ENCODE data around the gene RPL37A.

The RPL37A gene

GRCh38 chr2:216478151-216478550, 20.5 kb upstream of the RPL37A start:
- Histone ChIP-seq H3K4me3 (ENCODE audit: low read depth in 1 of 2, low read length in 2 of 2) (no peak overlapping the region), H3K27ac (ENCODE audit: low read length) (no peak overlapping the region), H3K9me3 (ENCODE audit: insufficient read depth, low read length, severe bottlenecking) (no peaks in the 10 kb centered on the region), H4K20me1 (ENCODE audit: insufficient read depth, low read length) (no peaks in the 10 kb centered on the region), H3K27me3 (ENCODE audit: insufficient read depth, low read length, poor library complexity) (no peaks in the 10 kb centered on the region), H2AFZ (ENCODE audit: low read depth, low read length) (no peak overlapping the region), H3K4me2 (ENCODE audit: insufficient read depth, low read length) (no peak overlapping the region), H3K9ac (ENCODE audit: low read depth, low read length) (no peak overlapping the region), H3K36me3 (ENCODE audit: insufficient read depth, low read length) (peaks cover 67% of the 10 kb centered on the region), H3K4me1 (ENCODE audit: insufficient read depth, low read length) (peaks cover 4% of the 10 kb centered on the region; the same call in 1 of the 2 replicates), H3K79me2 (ENCODE audit: insufficient read depth, low read length) (no peaks in the 10 kb centered on the region)
- ATAC-seq (ENCODE audit: insufficient read depth, low read depth) = no peak
- no peak for DNase-seq
- TF ChIP-seq, protein P1, sequence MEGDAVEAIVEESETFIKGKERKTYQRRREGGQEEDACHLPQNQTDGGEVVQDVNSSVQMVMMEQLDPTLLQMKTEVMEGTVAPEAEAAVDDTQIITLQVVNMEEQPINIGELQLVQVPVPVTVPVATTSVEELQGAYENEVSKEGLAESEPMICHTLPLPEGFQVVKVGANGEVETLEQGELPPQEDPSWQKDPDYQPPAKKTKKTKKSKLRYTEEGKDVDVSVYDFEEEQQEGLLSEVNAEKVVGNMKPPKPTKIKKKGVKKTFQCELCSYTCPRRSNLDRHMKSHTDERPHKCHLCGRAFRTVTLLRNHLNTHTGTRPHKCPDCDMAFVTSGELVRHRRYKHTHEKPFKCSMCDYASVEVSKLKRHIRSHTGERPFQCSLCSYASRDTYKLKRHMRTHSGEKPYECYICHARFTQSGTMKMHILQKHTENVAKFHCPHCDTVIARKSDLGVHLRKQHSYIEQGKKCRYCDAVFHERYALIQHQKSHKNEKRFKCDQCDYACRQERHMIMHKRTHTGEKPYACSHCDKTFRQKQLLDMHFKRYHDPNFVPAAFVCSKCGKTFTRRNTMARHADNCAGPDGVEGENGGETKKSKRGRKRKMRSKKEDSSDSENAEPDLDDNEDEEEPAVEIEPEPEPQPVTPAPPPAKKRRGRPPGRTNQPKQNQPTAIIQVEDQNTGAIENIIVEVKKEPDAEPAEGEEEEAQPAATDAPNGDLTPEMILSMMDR (IDR thresholded peaks at IDR 0.05; ENCODE audit: borderline replicate concordance, extremely low read depth, low read length, poor library complexity, severe bottlenecking) = no peak
- no peak for TF ChIP-seq EZH2 (IDR thresholded peaks at IDR 0.05; ENCODE audit: borderline replicate concordance, low read depth, low read length, severe bottlenecking)

DNA sequence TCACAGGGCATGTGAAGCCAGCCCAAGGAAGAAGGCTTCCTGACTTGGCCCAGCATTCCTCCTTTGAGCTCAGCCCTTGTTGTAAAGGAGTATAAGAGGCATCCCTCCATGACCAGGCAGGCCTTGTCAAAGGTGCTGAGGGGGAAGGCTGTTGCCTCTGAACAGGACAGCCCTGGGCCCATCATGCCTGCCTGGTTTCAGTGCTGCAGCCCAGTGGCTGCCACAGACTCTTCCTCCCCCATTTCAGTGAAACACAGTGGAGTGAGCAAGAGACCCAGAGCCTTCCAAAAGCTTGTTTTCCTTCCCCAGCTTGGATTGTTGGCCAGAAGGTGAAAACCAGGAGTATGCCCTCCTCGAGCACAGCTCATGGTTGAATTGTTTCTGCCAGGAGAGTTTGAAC, 19.9 kb upstream of the RPL37A start:
- Histone ChIP-seq H4K20me1 (ENCODE audit: insufficient read depth, low read length) (no peaks in the 10 kb centered on the region), H2AFZ (ENCODE audit: low read depth, low read length) (no peak overlapping the region), H3K4me3 (ENCODE audit: low read depth in 1 of 2, low read length in 2 of 2) (no peak overlapping the region), H3K4me2 (ENCODE audit: insufficient read depth, low read length) (no peak overlapping the region), H3K27ac (ENCODE audit: low read length) (no peak overlapping the region), H3K36me3 (ENCODE audit: insufficient read depth, low read length) (peaks cover 67% of the 10 kb centered on the region), H3K9me3 (ENCODE audit: insufficient read depth, low read length, severe bottlenecking) (no peaks in the 10 kb centered on the region), H3K27me3 (ENCODE audit: insufficient read depth, low read length, poor library complexity) (no peaks in the 10 kb centered on the region), H3K79me2 (ENCODE audit: insufficient read depth, low read length) (no peaks in the 10 kb centered on the region), H3K9ac (ENCODE audit: low read depth, low read length) (no peak overlapping the region), H3K4me1 (ENCODE audit: insufficient read depth, low read length) (peaks cover 4% of the 10 kb centered on the region; the same call in 1 of the 2 replicates)
- TF ChIP-seq, protein P1 (IDR thresholded peaks at IDR 0.05; ENCODE audit: borderline replicate concordance, extremely low read depth, low read length, poor library complexity, severe bottlenecking) = no peak
- no peak for TF ChIP-seq EZH2 (IDR thresholded peaks at IDR 0.05; ENCODE audit: borderline replicate concordance, low read depth, low read length, severe bottlenecking)
- DNase-seq = no peak
- no peak for ATAC-seq (ENCODE audit: insufficient read depth, low read depth)

GRCh38 chr2:216480221-216480620, 18.4 kb upstream of the RPL37A start:
- Histone ChIP-seq H3K27me3 (ENCODE audit: insufficient read depth, low read length, poor library complexity) (no peaks in the 10 kb centered on the region), H3K9ac (ENCODE audit: low read depth, low read length) (no peak overlapping the region), H3K36me3 (ENCODE audit: insufficient read depth, low read length) (peaks cover 63% of the 10 kb centered on the region), H2AFZ (ENCODE audit: low read depth, low read length) (no peak overlapping the region), H3K4me3 (ENCODE audit: low read depth in 1 of 2, low read length in 2 of 2) (no peak overlapping the region), H3K27ac (ENCODE audit: low read length) (no peak overlapping the region), H3K9me3 (ENCODE audit: insufficient read depth, low read length, severe bottlenecking) (no peaks in the 10 kb centered on the region), H3K79me2 (ENCODE audit: insufficient read depth, low read length) (no peaks in the 10 kb centered on the region), H3K4me1 (ENCODE audit: insufficient read depth, low read length) (peaks cover 1% of the 10 kb centered on the region; the same call in 1 of the 2 replicates), H4K20me1 (ENCODE audit: insufficient read depth, low read length) (no peaks in the 10 kb centered on the region), H3K4me2 (ENCODE audit: insufficient read depth, low read length) (no peak overlapping the region)
- DNase-seq (no peak), ATAC-seq (ENCODE audit: insufficient read depth, low read depth) (no peak)
- TF ChIP-seq, protein P1 (IDR thresholded peaks at IDR 0.05; ENCODE audit: borderline replicate concordance, extremely low read depth, low read length, poor library complexity, severe bottlenecking) = no peak
- TF ChIP-seq EZH2 (IDR thresholded peaks at IDR 0.05; ENCODE audit: borderline replicate concordance, low read depth, low read length, severe bottlenecking) = no peak

- no peak overlapping the region for H3K4me2 ChIP-seq (ENCODE audit: insufficient read depth, low read length)
- no peak overlapping the region for H2AFZ ChIP-seq (ENCODE audit: low read depth, low read length)
- no peaks in the 10 kb centered on the region for H3K79me2 ChIP-seq (ENCODE audit: insufficient read depth, low read length)
- ATAC-seq (ENCODE audit: insufficient read depth, low read depth) (no peak), DNase-seq (no peak)
- TF ChIP-seq, protein P1 (IDR thresholded peaks at IDR 0.05; ENCODE audit: borderline replicate concordance, extremely low read depth, low read length, poor library complexity, severe bottlenecking) = no peak
- no peak for TF ChIP-seq EZH2 (IDR thresholded peaks at IDR 0.05; ENCODE audit: borderline replicate concordance, low read depth, low read length, severe bottlenecking)
- H3K4me3 ChIP-seq (ENCODE audit: low read depth in 1 of 2, low read length in 2 of 2) = no peak overlapping the region
- H3K27me3 ChIP-seq (ENCODE audit: insufficient read depth, low read length, poor library complexity) = no peaks in the 10 kb centered on the region
- no peaks in the 10 kb centered on the region for H3K4me1 ChIP-seq (ENCODE audit: insufficient read depth, low read length)
- H3K9me3 ChIP-seq (ENCODE audit: insufficient read depth, low read length, severe bottlenecking) = no peaks in the 10 kb centered on the region
- peaks cover 42% of the 10 kb centered on the region for H3K36me3 ChIP-seq (ENCODE audit: insufficient read depth, low read length)
- no peak overlapping the region for H3K27ac ChIP-seq (ENCODE audit: low read length)
- no peak overlapping the region for H3K9ac ChIP-seq (ENCODE audit: low read depth, low read length)
- H4K20me1 ChIP-seq (ENCODE audit: insufficient read depth, low read length) = no peaks in the 10 kb centered on the region
Measured at GRCh38 chr2:216482640-216483039, 16.0 kb upstream of the RPL37A start.
